Posterior vena cava (tissue), 2 donors: ENCODE results near the gene EHD4. TPM values are rescaled to one million over a fixed set of nuclear protein-coding genes. Genes with fewer than 3 reads are reported as not detected.

ENCODE experiments used
- DNase-seq: peaks from one replicate; pipeline ENCODE4 v3.0.0-alpha.2; 2020; ENCODE audit warnings: low spot score
- intact Hi-C, 2 donors: fragments of 100-400 bp; cut with DNase I; formaldehyde crosslinking; loops; one replicate each; pipeline versions ENCODE4 v1.14.1 to v1.14.2; 2022 to 2023
- total RNA-seq, 2 donors: library from RNA; stranded (reverse); fragmentation: NEBNext Ultra II Directional; extraction: Animal tissue kit (Norgen Biotek cat#: 25700); gene quantifications; one replicate each; pipeline ENCODE4 v1.2.1, GENCODE V29; 2021
- donor health status: DM: yes; HTN: yes; CAD: no.
- donor health status: DM: yes; HTN: yes; CAD: no.

Gene EHD4
- total RNA-seq, 2 donors from 2014 or later = 21.3 to 22.5 TPM

GRCh38 chr15:41914411-41914810 lies 57.9 kb downstream of the EHD4 start:
- peak; percentile 12 for DNase-seq
- intact Hi-C loops = no loop called here

GRCh38 chr15:41913256-41913655 lies 59.1 kb downstream of the EHD4 start:
- intact Hi-C loops = no loop called here
- DNase-seq = no peak

- DNase-seq = no peak
- intact Hi-C loops = no loop called here
Observed at GRCh38 chr15:41911691-41912345, 60.5 kb downstream of the EHD4 start.

- intact Hi-C loops = loop anchor here in 1 of 2 donors (10.0 kb wide), 1 partner anchor 134 kb away; the partner anchor contains the start of gene MAPKBP1
Observed at GRCh38 chr15:41908736-41909461, 63.5 kb downstream of the EHD4 start.

GRCh38 chr15:41907141-41907540 lies 65.2 kb downstream of the EHD4 start:
- intact Hi-C loops = loop anchor here in 1 of 2 donors (10.0 kb wide), 1 partner anchor 132 kb away; the partner anchor contains the start of gene MAPKBP1
- DNase-seq = no peak

More at GRCh38 chr15:41908736-41909461, 63.5 kb downstream of the EHD4 start:
- DNase-seq = no peak

- intact Hi-C loops = loop anchor here in 1 of 2 donors (10.0 kb wide), 1 partner anchor 132 kb away; the partner anchor contains the start of gene MAPKBP1
- DNase-seq = no peak
Observed at GRCh38 chr15:41906608-41907007, 65.7 kb downstream of the EHD4 start.

- intact Hi-C loops = loop anchor here in 1 of 2 donors (10.0 kb wide), 1 partner anchor 130 kb away; the partner anchor contains the start of gene MAPKBP1
- DNase-seq = no peak
Observed at GRCh38 chr15:41905036-41905793, 67.1 kb downstream of the EHD4 start.

- intact Hi-C loops = loop anchor here in 1 of 2 donors (10.0 kb wide), 1 partner anchor 130 kb away; the partner anchor contains the start of gene MAPKBP1
Observed at GRCh38 chr15:41904541-41905005, 67.8 kb downstream of the EHD4 start.

GRCh38 chr15:41903782-41904181 lies 68.6 kb downstream of the EHD4 start:
- no peak for DNase-seq

More at GRCh38 chr15:41904541-41905005, 67.8 kb downstream of the EHD4 start:
- no peak for DNase-seq

GRCh38 chr15:41901431-41901830 lies 70.9 kb downstream of the EHD4 start:
- no peak for DNase-seq

More at GRCh38 chr15:41903782-41904181, 68.6 kb downstream of the EHD4 start:
- intact Hi-C loops = loop anchor here in 1 of 2 donors (10.0 kb wide), 1 partner anchor 129 kb away; the partner anchor contains the start of gene MAPKBP1

GRCh38 chr15:41900526-41901380 lies 71.6 kb downstream of the EHD4 start:
- intact Hi-C loops = loop anchor here in 1 of 2 donors (10.0 kb wide), 1 partner anchor 126 kb away; the partner anchor contains the start of gene MAPKBP1
- no peak for DNase-seq

More at GRCh38 chr15:41901431-41901830, 70.9 kb downstream of the EHD4 start:
- intact Hi-C loops = loop anchor here in 1 of 2 donors (10.0 kb wide), 1 partner anchor 127 kb away; the partner anchor contains the start of gene MAPKBP1

- intact Hi-C loops = loop anchor here (2.0 to 10.0 kb wide), 3 partner anchors 49 to 1195 kb away; partner anchors contain the start of gene MAPKBP1 (in 1 of the 2)
- DNase-seq = no peak
Observed at GRCh38 chr15:41899854-41900442, 72.4 kb downstream of the EHD4 start.

GRCh38 chr15:41897363-41897799 lies 75.0 kb downstream of the EHD4 start:
- no peak for DNase-seq
- intact Hi-C loops = loop anchor here in 1 of 2 donors (10.0 kb wide), 1 partner anchor 1193 kb away; no protein-coding TSS in a partner anchor

- no peak for DNase-seq
- intact Hi-C loops = loop anchor here in 1 of 2 donors (10.0 kb wide), 1 partner anchor 1192 kb away; no protein-coding TSS in a partner anchor
Observed at GRCh38 chr15:41896566-41896965, 75.8 kb downstream of the EHD4 start.

- intact Hi-C loops = loop anchor here in 1 of 2 donors (10.0 kb wide), 1 partner anchor 1191 kb away; no protein-coding TSS in a partner anchor
- no peak for DNase-seq
Observed at GRCh38 chr15:41895957-41896356, 76.4 kb downstream of the EHD4 start.

GRCh38 chr15:41895491-41895890 lies 76.9 kb downstream of the EHD4 start:
- DNase-seq = no peak
- intact Hi-C loops = loop anchor here in 1 of 2 donors (10.0 kb wide), 1 partner anchor 1191 kb away; no protein-coding TSS in a partner anchor
